GM12865 (cell line): ENCODE data around the gene XPNPEP1.

ENCODE experiments used
- DNase-seq: peaks from one replicate; pipeline ENCODE4 v3.0.0; 2010; ENCODE audit warnings: low read depth
- H3K4me3 ChIP-seq: 2 replicates; pipeline ENCODE4 v1.5.1; 2011; ENCODE audit warnings: mild to moderate bottlenecking, low read depth, low read length, control low read depth
- CTCF ChIP-seq: IDR thresholded peaks from 2 replicates; pipeline ENCODE4 v1.5.1; 2011; ENCODE audit warnings: low read length, control low read depth, low read depth, inconsistent platforms; ENCODE audit not compliant: insufficient read depth; ENCODE audit errors: missing control alignments

XPNPEP1 gene

GRCh38 chr10:109922976-109923921, at the start of gene XPNPEP1:
XPNPEP1 (minus strand) TSS chr10:109923511; CDS start chr10:109923433, 78 bp downstream.
- peak; percentile 91 for DNase-seq
- peak within 1 kb of the TSS; percentile 86 for H3K4me3 ChIP-seq
- TF ChIP-seq CTCF: no peak

- no peak for TF ChIP-seq CTCF
- no peak for DNase-seq
- no peak overlapping the region for H3K4me3 ChIP-seq
Observed at GRCh38 chr10:109972372-109973001, 49.2 kb upstream of the XPNPEP1 start.

- DNase-seq: no peak
- TF ChIP-seq CTCF: no peak
- H3K4me3 ChIP-seq: no peak overlapping the region
Observed at GRCh38 chr10:109971634-109972033, 48.3 kb upstream of the XPNPEP1 start.

- H3K4me3 ChIP-seq: no peak overlapping the region
- TF ChIP-seq CTCF: no peak
- DNase-seq: no peak
Observed at GRCh38 chr10:109969760-109970346, 46.5 kb upstream of the XPNPEP1 start.

- TF ChIP-seq CTCF: no peak
- H3K4me3 ChIP-seq: no peak overlapping the region
- DNase-seq: no peak
Observed at GRCh38 chr10:109968953-109969759, 45.8 kb upstream of the XPNPEP1 start.

- no peak for TF ChIP-seq CTCF
- H3K4me3 ChIP-seq: no peak overlapping the region
Observed at GRCh38 chr10:109967739-109968088, 44.4 kb upstream of the XPNPEP1 start.

More at GRCh38 chr10:109967739-109968088, 44.4 kb upstream of the XPNPEP1 start:
- DNase-seq: no peak
